ENCODE measurements around the gene ZBTB12.

ZBTB12 gene

DNA sequence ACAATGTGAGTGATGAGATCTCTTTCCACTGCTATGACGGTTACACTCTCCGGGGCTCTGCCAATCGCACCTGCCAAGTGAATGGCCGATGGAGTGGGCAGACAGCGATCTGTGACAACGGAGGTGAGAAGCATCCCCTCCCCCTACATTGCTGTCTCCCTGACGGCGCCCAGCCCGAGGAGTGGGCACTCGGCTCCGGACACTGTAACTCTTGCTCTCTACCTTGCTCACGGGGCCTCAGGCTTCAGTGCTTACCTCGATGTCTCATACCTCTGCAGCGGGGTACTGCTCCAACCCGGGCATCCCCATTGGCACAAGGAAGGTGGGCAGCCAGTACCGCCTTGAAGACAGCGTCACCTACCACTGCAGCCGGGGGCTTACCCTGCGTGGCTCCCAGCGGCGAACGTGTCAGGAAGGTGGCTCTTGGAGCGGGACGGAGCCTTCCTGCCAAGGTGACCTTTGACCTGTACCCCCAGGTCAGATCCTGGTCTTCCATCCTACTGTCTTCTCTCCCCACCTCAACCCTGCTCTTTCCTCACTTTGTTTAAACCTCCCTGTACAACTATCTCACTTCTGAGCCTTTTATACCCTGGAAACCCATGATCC is 45.3 kb upstream of the ZBTB12 start:
- no peak overlapping the region for H3K27ac ChIP-seq
- H3K9me3 ChIP-seq, result no peaks in the 10 kb centered on the region
- peaks cover 6 to 18% (median 7%) of the 10 kb centered on the region in 3 donors for H3K36me3 ChIP-seq
- DNase-seq, result no peak
- TF ChIP-seq, protein P1, sequence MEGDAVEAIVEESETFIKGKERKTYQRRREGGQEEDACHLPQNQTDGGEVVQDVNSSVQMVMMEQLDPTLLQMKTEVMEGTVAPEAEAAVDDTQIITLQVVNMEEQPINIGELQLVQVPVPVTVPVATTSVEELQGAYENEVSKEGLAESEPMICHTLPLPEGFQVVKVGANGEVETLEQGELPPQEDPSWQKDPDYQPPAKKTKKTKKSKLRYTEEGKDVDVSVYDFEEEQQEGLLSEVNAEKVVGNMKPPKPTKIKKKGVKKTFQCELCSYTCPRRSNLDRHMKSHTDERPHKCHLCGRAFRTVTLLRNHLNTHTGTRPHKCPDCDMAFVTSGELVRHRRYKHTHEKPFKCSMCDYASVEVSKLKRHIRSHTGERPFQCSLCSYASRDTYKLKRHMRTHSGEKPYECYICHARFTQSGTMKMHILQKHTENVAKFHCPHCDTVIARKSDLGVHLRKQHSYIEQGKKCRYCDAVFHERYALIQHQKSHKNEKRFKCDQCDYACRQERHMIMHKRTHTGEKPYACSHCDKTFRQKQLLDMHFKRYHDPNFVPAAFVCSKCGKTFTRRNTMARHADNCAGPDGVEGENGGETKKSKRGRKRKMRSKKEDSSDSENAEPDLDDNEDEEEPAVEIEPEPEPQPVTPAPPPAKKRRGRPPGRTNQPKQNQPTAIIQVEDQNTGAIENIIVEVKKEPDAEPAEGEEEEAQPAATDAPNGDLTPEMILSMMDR (IDR thresholded peaks at IDR 0.05), result no peak
- no peaks in the 10 kb centered on the region for H3K27me3 ChIP-seq
- intact Hi-C loops (cut with DNase I; ENCODE audit: low total_unique reads), result no loop called here
- no peak overlapping the region for H3K4me3 ChIP-seq
- peaks cover 0 to 27% (median 21%) of the 10 kb centered on the region in 4 donors for H3K4me1 ChIP-seq

GRCh38 chr6:31946370-31946885 is 44.5 kb upstream of the ZBTB12 start:
- TF ChIP-seq, protein P1 (IDR thresholded peaks at IDR 0.05), result no peak

DNA sequence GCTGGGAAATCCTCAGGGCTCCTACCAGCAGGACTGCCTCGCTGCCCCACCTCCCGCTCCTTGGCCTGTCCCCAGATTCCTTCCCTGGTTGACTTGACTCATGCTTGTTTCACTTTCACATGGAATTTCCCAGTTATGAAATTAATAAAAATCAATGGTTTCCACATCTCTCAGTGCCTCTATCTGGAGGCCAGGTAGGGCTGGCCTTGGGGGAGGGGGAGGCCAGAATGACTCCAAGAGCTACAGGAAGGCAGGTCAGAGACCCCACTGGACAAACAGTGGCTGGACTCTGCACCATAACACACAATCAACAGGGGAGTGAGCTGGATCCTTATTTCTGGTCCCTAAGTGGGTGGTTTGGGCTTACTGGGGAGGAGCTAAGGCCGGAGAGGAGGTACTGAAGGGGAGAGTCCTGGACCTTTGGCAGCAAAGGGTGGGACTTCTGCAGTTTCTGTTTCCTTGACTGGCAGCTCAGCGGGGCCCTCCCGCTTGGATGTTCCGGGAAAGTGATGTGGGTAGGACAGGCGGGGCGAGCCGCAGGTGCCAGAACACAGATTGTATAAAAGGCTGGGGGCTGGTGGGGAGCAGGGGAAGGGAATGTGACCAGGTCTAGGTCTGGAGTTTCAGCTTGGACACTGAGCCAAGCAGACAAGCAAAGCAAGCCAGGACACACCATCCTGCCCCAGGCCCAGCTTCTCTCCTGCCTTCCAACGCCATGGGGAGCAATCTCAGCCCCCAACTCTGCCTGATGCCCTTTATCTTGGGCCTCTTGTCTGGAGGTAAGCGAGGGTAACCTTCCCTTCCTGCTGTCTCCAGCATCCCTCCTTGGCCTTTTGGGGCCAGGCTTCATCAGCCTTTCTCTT is 43.9 kb upstream of the ZBTB12 start, which contains the start of gene CFB:
Gene CFB, plus strand, starts transcription at position 589 of the 863 bp plus-strand sequence. Its CDS starts 127 bp downstream, at position 716.
- H3K27ac ChIP-seq, result peak within 1 kb of the TSS; percentile 90 to 92
- peak within 1 kb of the TSS; percentile 36 to 52 for H3K4me3 ChIP-seq
- H3K9me3 ChIP-seq, result no peaks in the 10 kb centered on the region
- intact Hi-C loops (cut with DNase I; ENCODE audit: low total_unique reads), result no loop called here
- peaks cover 0 to 27% (median 21%) of the 10 kb centered on the region in 4 donors for H3K4me1 ChIP-seq
- TF ChIP-seq, protein P1 (IDR thresholded peaks at IDR 0.05), result no peak
- H3K36me3 ChIP-seq, result peaks cover 0 to 4% (median 0%) of the 10 kb centered on the region in 3 donors
- H3K27me3 ChIP-seq, result no peaks in the 10 kb centered on the region
- peak; percentile 91 to 93 for DNase-seq

More at GRCh38 chr6:31946370-31946885, 44.5 kb upstream of the ZBTB12 start:
- H3K27me3 ChIP-seq, result no peaks in the 10 kb centered on the region
- peaks cover 0 to 27% (median 21%) of the 10 kb centered on the region in 4 donors for H3K4me1 ChIP-seq
- intact Hi-C loops (cut with DNase I; ENCODE audit: low total_unique reads), result no loop called here
- DNase-seq, result no peak
- H3K27ac ChIP-seq, result peak overlapping the region; percentile 90 to 92
- H3K36me3 ChIP-seq, result peaks cover 0 to 11% (median 2%) of the 10 kb centered on the region in 3 donors
- H3K4me3 ChIP-seq, result peak overlapping the region; percentile 36 to 52
- H3K9me3 ChIP-seq, result no peaks in the 10 kb centered on the region

GRCh38 chr6:31945154-31945506 is 43.2 kb upstream of the ZBTB12 start:
- Histone ChIP-seq H3K9me3 (no peaks in the 10 kb centered on the region), H3K4me3 (peak overlapping the region; percentile 36 to 52), H3K27me3 (no peaks in the 10 kb centered on the region), H3K27ac (peak overlapping the region; percentile 90 to 92), H3K4me1 (peaks cover 0 to 27% (median 21%) of the 10 kb centered on the region in 4 donors), H3K36me3 (no peaks in the 10 kb centered on the region)
- intact Hi-C loops (cut with DNase I; ENCODE audit: low total_unique reads), result no loop called here
- TF ChIP-seq, protein P1 (IDR thresholded peaks at IDR 0.05), result no peak
- no peak for DNase-seq

DNA sequence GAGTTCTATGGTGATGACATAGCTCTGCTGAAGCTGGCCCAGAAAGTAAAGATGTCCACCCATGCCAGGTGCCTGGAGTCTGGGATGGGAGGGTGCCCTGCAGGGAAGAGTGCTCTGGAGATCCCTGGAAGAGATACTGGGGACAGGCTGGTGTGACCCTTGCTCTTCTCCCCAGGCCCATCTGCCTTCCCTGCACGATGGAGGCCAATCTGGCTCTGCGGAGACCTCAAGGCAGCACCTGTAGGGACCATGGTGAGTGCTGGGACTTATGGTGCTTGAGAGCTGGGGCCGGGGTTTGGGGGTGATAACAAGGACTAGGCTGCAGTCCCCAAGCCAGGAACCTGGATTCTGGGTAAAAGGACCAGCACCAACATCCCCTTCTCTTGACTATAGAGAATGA is 41.9 kb upstream of the ZBTB12 start:
- Histone ChIP-seq H3K27ac (no peak overlapping the region), H3K27me3 (no peaks in the 10 kb centered on the region), H3K9me3 (no peaks in the 10 kb centered on the region), H3K4me3 (no peak overlapping the region), H3K4me1 (peaks cover 0 to 27% (median 21%) of the 10 kb centered on the region in 4 donors), H3K36me3 (no peaks in the 10 kb centered on the region)
- intact Hi-C loops (cut with DNase I; ENCODE audit: low total_unique reads), result no loop called here
- TF ChIP-seq, protein P1 (IDR thresholded peaks at IDR 0.05), result no peak
- no peak for DNase-seq
